Fibroblast of lung (primary cell): ENCODE measurements around the gene KLHL17. TPM values are rescaled to one million over a fixed set of nuclear protein-coding genes. Genes with fewer than 3 reads are reported as not detected.

Source experiments
- DNase-seq, 2 donors: peaks; one replicate each; pipeline versions ENCODE4 v3.0.0 to v3.0.0-alpha.2; 2010; ENCODE audit warnings: low read depth in 2 of 2
- H2AFZ ChIP-seq: 2 replicates; pipeline ENCODE4 v1.5.1; 2012; ENCODE audit warnings: low read length, control low read depth, inconsistent platforms
- H3K27ac ChIP-seq: 2 replicates; pipeline ENCODE4 v1.5.1; 2011; ENCODE audit warnings: low read length, control low read depth; ENCODE audit not compliant: insufficient read depth
- H3K27me3 ChIP-seq: 2 replicates; pipeline ENCODE4 v1.5.1; 2011; ENCODE audit warnings: mild to moderate bottlenecking, low read length; ENCODE audit not compliant: control insufficient read depth, insufficient read depth
- H3K36me3 ChIP-seq: 2 replicates; pipeline ENCODE4 v1.5.1; 2011; ENCODE audit warnings: low read length; ENCODE audit not compliant: control insufficient read depth, insufficient read depth
- H3K4me1 ChIP-seq: 2 replicates; pipeline ENCODE4 v1.5.1; 2011; ENCODE audit warnings: low read length; ENCODE audit not compliant: control insufficient read depth, insufficient read depth; ENCODE audit errors: extremely low read depth
- H3K4me2 ChIP-seq: 2 replicates; pipeline ENCODE4 v1.5.1; 2011; ENCODE audit warnings: low read length, control low read depth; ENCODE audit not compliant: insufficient read depth; ENCODE audit errors: extremely low read depth
- H3K4me3 ChIP-seq, 4 experiments: fragments of 200-600 bp in 1 of 4; sonication (generic) in 1 of 4; replicated peaks in 1 of 4; 2 replicates each; pipeline ENCODE4 v1.5.1; 2011 to 2016; ENCODE audit warnings: low read length in 4 of 4, low read depth in 3 of 4, mild to moderate bottlenecking in 3 of 4, control low read depth in 2 of 4, inconsistent platforms in 1 of 4, mixed read lengths in 1 of 4; ENCODE audit not compliant: insufficient read depth in 1 of 4; ENCODE audit errors: control extremely low read depth in 1 of 4
- H3K79me2 ChIP-seq: 2 replicates; pipeline ENCODE4 v1.5.1; 2012; ENCODE audit warnings: mild to moderate bottlenecking, low read length, inconsistent platforms; ENCODE audit not compliant: control insufficient read depth, insufficient read depth
- H3K9ac ChIP-seq: 2 replicates; pipeline ENCODE4 v1.5.1; 2011; ENCODE audit warnings: mild to moderate bottlenecking, low read length, control low read depth; ENCODE audit not compliant: insufficient read depth
- H3K9me3 ChIP-seq: 2 replicates; pipeline ENCODE4 v1.5.1; 2012; ENCODE audit warnings: low read depth, low read length; ENCODE audit not compliant: control insufficient read depth, insufficient read depth
- H4K20me1 ChIP-seq: 2 replicates; pipeline ENCODE4 v1.5.1; 2011; ENCODE audit warnings: low read length; ENCODE audit not compliant: control insufficient read depth, insufficient read depth; ENCODE audit errors: extremely low read depth
- CTCF ChIP-seq, 2 donors: IDR thresholded peaks in 1 of 2; conservative IDR thresholded peaks in 1 of 2; 1 replicate in 1 of 2; 2 replicates in 1 of 2; pipeline ENCODE4 v1.5.1; 2011 to 2012; ENCODE audit warnings: low read length in 2 of 2, control low read depth in 1 of 2, inconsistent platforms in 1 of 2, low read depth in 1 of 2, mild to moderate bottlenecking in 1 of 2
- EZH2 ChIP-seq: IDR thresholded peaks from 2 replicates; pipeline ENCODE4 v1.5.1; 2012; ENCODE audit warnings: low read length, control low read depth, mild to moderate bottlenecking; ENCODE audit errors: missing control alignments
- polyA plus RNA-seq, 2 donors: library from polyadenylated mRNA; depleted of rRNA in 1 of 2; stranded (reverse) in 1 of 2; unstranded in 1 of 2; fragments of >200 nt; gene quantifications; 2 replicates each; pipeline ENCODE4 v1.2.1, GENCODE V29; 2011 to 2012; ENCODE audit warnings: missing spikeins in 1 of 2
- total RNA-seq: library from RNA; depleted of rRNA; stranded (reverse); fragments of >200 nt; gene quantifications from 2 replicates; pipeline ENCODE4 v1.2.1, GENCODE V29; 2014

The KLHL17 gene
- total and polyA plus RNA-seq, 2 donors (not counting 1 experiment from before 2014, with no cell fraction given): 4.7 to 7.4 TPM

- peak overlapping the region; percentile 55 for H3K9ac ChIP-seq
- H3K36me3 ChIP-seq: peaks cover 7% of the 10 kb centered on the region
- no peak for TF ChIP-seq EZH2
- no peak for TF ChIP-seq CTCF (conservative IDR thresholded peaks at IDR 0.05 in 1 of 2, IDR thresholded peaks at IDR 0.05 in 1 of 2; ENCODE audit: low read depth in 1 of 2, low read length in 2 of 2)
- H3K4me2 ChIP-seq: no peak overlapping the region
- H3K27me3 ChIP-seq: no peaks in the 10 kb centered on the region
- H3K9me3 ChIP-seq: no peaks in the 10 kb centered on the region
- H3K4me1 ChIP-seq: peaks cover 24% of the 10 kb centered on the region
- H3K79me2 ChIP-seq: no peaks in the 10 kb centered on the region
- peak; percentile 75 to 90 for DNase-seq
- no peak overlapping the region for H2AFZ ChIP-seq
- H4K20me1 ChIP-seq: no peaks in the 10 kb centered on the region
- no peak overlapping the region for H3K27ac ChIP-seq
- H3K4me3 ChIP-seq: peak overlapping the region in 1 of 4 experiments; percentile 27
These were observed 18.6 kb upstream of the KLHL17 start for GRCh38 chr1:941588-942383.

- H3K9me3 ChIP-seq: no peaks in the 10 kb centered on the region
- peaks cover 10% of the 10 kb centered on the region for H3K36me3 ChIP-seq
- H3K27me3 ChIP-seq: no peaks in the 10 kb centered on the region
- no peak overlapping the region for H2AFZ ChIP-seq
- H3K4me3 ChIP-seq: peak overlapping the region in 1 of 4 experiments; percentile 27
- no peaks in the 10 kb centered on the region for H3K79me2 ChIP-seq
- no peaks in the 10 kb centered on the region for H4K20me1 ChIP-seq
- DNase-seq: peak in 1 of 2 donors; percentile 46
- H3K9ac ChIP-seq: peak overlapping the region; percentile 7
- no peak overlapping the region for H3K4me2 ChIP-seq
- peaks cover 24% of the 10 kb centered on the region for H3K4me1 ChIP-seq
- H3K27ac ChIP-seq: no peak overlapping the region
- TF ChIP-seq CTCF (conservative IDR thresholded peaks at IDR 0.05 in 1 of 2, IDR thresholded peaks at IDR 0.05 in 1 of 2; ENCODE audit: low read depth in 1 of 2, low read length in 2 of 2): no peak
- peak; percentile 59 for TF ChIP-seq EZH2
These were observed 18.0 kb upstream of the KLHL17 start for GRCh38 chr1:942411-942821.

DNA sequence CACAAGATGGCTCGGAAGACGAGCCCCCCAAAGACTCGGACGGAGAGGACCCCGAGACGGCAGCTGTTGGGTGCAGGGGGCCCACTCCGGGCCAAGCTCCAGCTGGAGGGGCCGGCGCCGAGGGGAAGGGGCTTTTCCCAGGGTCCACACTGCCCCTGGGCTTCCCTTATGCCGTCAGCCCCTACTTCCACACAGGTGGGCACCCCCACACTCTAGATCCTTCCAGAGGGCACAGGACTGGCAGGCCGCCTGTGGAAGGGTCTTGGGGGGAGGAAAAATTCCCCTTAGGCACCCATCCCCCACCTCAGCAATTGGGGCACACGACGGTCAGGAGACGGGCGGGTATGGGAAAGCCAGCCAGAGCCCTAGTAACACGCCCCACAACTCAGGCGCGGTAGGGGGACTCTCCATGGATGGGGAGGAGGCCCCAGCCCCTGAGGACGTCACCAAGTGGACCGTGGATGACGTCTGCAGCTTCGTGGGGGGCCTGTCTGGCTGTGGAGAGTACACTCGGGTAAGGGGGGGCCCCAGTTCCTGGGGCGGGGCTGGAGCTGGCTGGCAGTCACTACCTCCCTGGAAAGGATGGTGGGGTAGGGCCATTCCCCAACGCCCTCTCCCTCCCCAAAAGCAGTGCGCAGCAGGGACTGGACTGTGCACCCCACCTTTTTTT, 17.4 kb upstream of the KLHL17 start:
- no peak overlapping the region for H3K4me3 ChIP-seq
- H3K27ac ChIP-seq: no peak overlapping the region

More for the DNA sequence above, 17.4 kb upstream of the KLHL17 start:
- peaks cover 24% of the 10 kb centered on the region for H3K4me1 ChIP-seq
- no peak overlapping the region for H2AFZ ChIP-seq
- H4K20me1 ChIP-seq: no peaks in the 10 kb centered on the region
- H3K79me2 ChIP-seq: no peaks in the 10 kb centered on the region
- H3K27me3 ChIP-seq: no peaks in the 10 kb centered on the region
- H3K9me3 ChIP-seq: no peaks in the 10 kb centered on the region
- peak overlapping the region; percentile 7 for H3K9ac ChIP-seq
- no peak overlapping the region for H3K4me2 ChIP-seq
- TF ChIP-seq CTCF (conservative IDR thresholded peaks at IDR 0.05 in 1 of 2, IDR thresholded peaks at IDR 0.05 in 1 of 2; ENCODE audit: low read depth in 1 of 2, low read length in 2 of 2): no peak
- no peak for TF ChIP-seq EZH2
- peak; percentile 70 to 79 for DNase-seq
- H3K36me3 ChIP-seq: peaks cover 14% of the 10 kb centered on the region
